AG09309 (cell line): ENCODE measurements around the gene CNTNAP5.

Source experiments
- DNase-seq: peaks from one replicate; pipeline ENCODE4 v3.0.0-alpha.2; 2010; ENCODE audit warnings: low read depth
- H3K4me3 ChIP-seq: 2 replicates; pipeline ENCODE4 v1.5.1; 2011; ENCODE audit warnings: mild to moderate bottlenecking, low read depth, low read length, moderate library complexity; ENCODE audit not compliant: control insufficient read depth
- CTCF ChIP-seq: IDR thresholded peaks from 2 replicates; pipeline ENCODE4 v1.5.1; 2011; ENCODE audit warnings: mild to moderate bottlenecking, low read depth, low read length, inconsistent platforms; ENCODE audit not compliant: insufficient read depth, control insufficient read depth; ENCODE audit errors: missing control alignments

CNTNAP5 gene

GRCh38 chr2:124035001-124035400 is 9.9 kb downstream of the CNTNAP5 start:
- H3K4me3 ChIP-seq: no peak overlapping the region
- DNase-seq: no peak
- no peak for TF ChIP-seq CTCF

DNA sequence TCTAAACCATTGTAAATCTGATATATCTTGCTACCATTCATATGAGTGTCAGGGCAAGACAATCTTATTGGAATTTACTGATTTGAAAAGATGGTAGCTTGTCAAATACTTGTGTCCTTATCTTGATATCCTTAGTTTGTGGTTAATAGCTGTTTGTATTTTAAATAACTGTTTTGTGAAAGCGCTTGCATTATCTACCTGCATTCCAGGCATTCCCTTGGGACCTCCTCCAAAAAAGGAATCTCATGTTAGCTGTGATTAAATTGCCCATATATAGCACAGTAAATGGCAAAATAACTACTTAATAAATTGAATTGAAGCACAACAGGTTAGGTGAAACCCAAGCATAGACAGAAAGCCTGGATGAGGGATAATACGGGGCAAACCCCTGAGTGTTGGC is 13.9 kb downstream of the CNTNAP5 start:
- no peak for DNase-seq
- H3K4me3 ChIP-seq: no peak overlapping the region
- no peak for TF ChIP-seq CTCF

DNA sequence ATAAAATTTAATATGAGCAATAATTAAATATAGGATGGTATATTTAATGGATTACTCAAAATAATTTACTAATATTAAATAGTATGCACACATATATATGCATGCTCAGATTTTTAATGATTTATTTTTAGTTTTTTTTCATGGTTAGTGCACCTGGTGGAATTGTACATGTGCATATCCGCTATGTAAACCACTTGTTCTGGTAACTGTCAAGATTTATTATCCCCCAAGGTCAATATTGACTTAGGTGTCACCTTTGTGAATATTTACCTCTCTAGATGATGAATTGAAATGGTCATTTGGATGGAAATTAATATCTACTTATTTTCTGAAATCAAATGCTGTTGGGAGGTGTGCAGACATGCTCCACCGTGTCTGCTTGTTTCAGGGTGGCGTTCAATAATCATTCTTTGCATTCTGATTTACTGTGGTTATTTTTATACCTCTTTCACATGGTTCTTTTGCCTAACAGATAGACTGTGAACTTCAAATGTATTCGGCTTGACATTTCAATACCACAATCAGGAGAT is 14.7 kb downstream of the CNTNAP5 start:
- no peak overlapping the region for H3K4me3 ChIP-seq
- TF ChIP-seq CTCF: no peak
- no peak for DNase-seq

GRCh38 chr2:124045894-124046293 is 20.8 kb downstream of the CNTNAP5 start:
- H3K4me3 ChIP-seq: no peak overlapping the region
- no peak for TF ChIP-seq CTCF
- no peak for DNase-seq

GRCh38 chr2:124046332-124046731 is 21.2 kb downstream of the CNTNAP5 start:
- TF ChIP-seq CTCF: no peak
- DNase-seq: no peak
- H3K4me3 ChIP-seq: no peak overlapping the region

DNA sequence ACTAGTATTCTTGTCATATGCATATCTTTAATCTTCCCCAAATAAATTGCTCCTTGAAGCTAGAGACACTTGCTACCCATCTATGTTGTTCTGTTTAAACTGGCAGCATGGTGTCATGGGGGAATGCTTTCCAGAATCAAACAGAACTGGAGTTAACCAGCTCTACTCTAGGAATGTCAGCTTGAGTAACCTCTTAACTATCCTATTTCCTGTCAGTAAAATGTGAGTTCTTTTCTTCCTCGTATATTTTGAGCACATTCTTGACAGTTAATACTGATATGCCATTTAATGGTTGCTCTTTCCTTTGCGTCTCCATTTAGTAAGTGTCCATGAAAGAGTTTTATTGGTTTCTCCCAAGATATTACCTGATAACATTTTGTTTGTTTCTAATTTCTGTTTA is 23.0 kb downstream of the CNTNAP5 start:
- H3K4me3 ChIP-seq: no peak overlapping the region
- no peak for TF ChIP-seq CTCF
- DNase-seq: no peak

- no peak for TF ChIP-seq CTCF
- no peak for DNase-seq
- H3K4me3 ChIP-seq: no peak overlapping the region
Measured at GRCh38 chr2:124048664-124049063, 23.6 kb downstream of the CNTNAP5 start.
